WTC11 (cell line): ENCODE results near the gene MMP21. TPM values are rescaled to one million over a fixed set of nuclear protein-coding genes. Genes with fewer than 3 reads are reported as not detected.

Experiments
- ATAC-seq: fragments of 200-7000 bp; cut with Tn5 transposase; 2 replicates; pipeline ENCODE4 v1.10.0; 2021; ENCODE audit warnings: mild to moderate bottlenecking, moderate library complexity
- CTCF ChIA-PET: fragments of 300-600 bp; sonication (Branson Sonifier 250); formaldehyde crosslinking; loops from one replicate; lab custom pipeline; 2021; ENCODE audit warnings: antibody characterized with exemption; lab: Charles Lee
- POLR2A ChIA-PET: fragments of 350-600 bp; sonication (Branson Sonifier 250); formaldehyde crosslinking; loops from one replicate; lab custom pipeline; 2021; ENCODE audit warnings: antibody characterized with exemption; lab: Charles Lee
- DNase-seq: peaks from one replicate; pipeline ENCODE4 v3.0.0; 2021; ENCODE audit warnings: low spot score
- H3K27ac Mint-ChIP-seq: 2 replicates; pipeline ENCODE4 v1.8.0; 2021; ENCODE audit warnings: mixed read lengths
- H3K27me3 Mint-ChIP-seq: 2 replicates; pipeline ENCODE4 v1.8.0; 2021; ENCODE audit warnings: low read depth, mild to moderate bottlenecking, moderate library complexity, mixed read lengths
- H3K36me3 Mint-ChIP-seq: 2 replicates; pipeline ENCODE4 v1.8.0; 2021; ENCODE audit warnings: mixed read lengths
- H3K4me1 Mint-ChIP-seq: 2 replicates; pipeline ENCODE4 v1.8.0; 2022; ENCODE audit warnings: mixed read lengths
- H3K4me3 Mint-ChIP-seq: 2 replicates; pipeline ENCODE4 v1.8.0; 2021; ENCODE audit warnings: mild to moderate bottlenecking, moderate library complexity, mixed read lengths
- H3K9me3 Mint-ChIP-seq: 2 replicates; pipeline ENCODE4 v1.8.0; 2021; ENCODE audit warnings: mixed read lengths
- ETV6 ChIP-seq: sonication (generic); formaldehyde crosslinking; IDR thresholded peaks from 2 replicates; pipeline ENCODE4 v1.8.1; 2022; ENCODE audit warnings: mild to moderate bottlenecking, missing genetic modification reagents
- FOXK1 ChIP-seq: sonication (generic); formaldehyde crosslinking; IDR thresholded peaks from 2 replicates; pipeline ENCODE4 v1.8.0; 2022; ENCODE audit warnings: mild to moderate bottlenecking, moderate library complexity, missing genetic modification reagents
- GABPB1 ChIP-seq: sonication (generic); formaldehyde crosslinking; IDR thresholded peaks from 2 replicates; pipeline ENCODE4 v1.8.1; 2023; ENCODE audit warnings: mild to moderate bottlenecking, missing genetic modification reagents
- JAZF1 ChIP-seq: fragments of 250-450 bp; sonication (Bioruptor Pico); IDR thresholded peaks from 2 replicates; pipeline ENCODE4 v1.9.0; 2021; ENCODE audit warnings: moderate library complexity, mild to moderate bottlenecking, inconsistent platforms
- NFATC4 ChIP-seq: fragments of 250-450 bp; sonication (Bioruptor Pico); IDR thresholded peaks from 2 replicates; pipeline ENCODE4 v1.9.0; 2021; ENCODE audit warnings: mild to moderate bottlenecking
- NFYB ChIP-seq: sonication (generic); formaldehyde crosslinking; conservative IDR thresholded peaks from 2 replicates; pipeline ENCODE4 v1.8.0; 2022; ENCODE audit warnings: low read depth, missing genetic modification reagents
- PRRX2 ChIP-seq: fragments of 250-450 bp; sonication (Bioruptor Pico); IDR thresholded peaks from 2 replicates; pipeline ENCODE4 v1.8.0; 2021; ENCODE audit warnings: mild to moderate bottlenecking
- RELA ChIP-seq: sonication (generic); formaldehyde crosslinking; IDR thresholded peaks from 2 replicates; pipeline ENCODE4 v1.8.1; 2022; ENCODE audit warnings: missing genetic modification reagents, mild to moderate bottlenecking, borderline replicate concordance
- SOX15 ChIP-seq: fragments of 250-450 bp; sonication (Bioruptor Pico); IDR thresholded peaks from 2 replicates; pipeline ENCODE4 v1.9.0; 2021; ENCODE audit warnings: mild to moderate bottlenecking
- SP1 ChIP-seq: sonication (generic); formaldehyde crosslinking; conservative IDR thresholded peaks from 2 replicates; pipeline ENCODE4 v1.8.1; 2022; ENCODE audit warnings: missing genetic modification reagents
- ZNF423 ChIP-seq: fragments of 250-450 bp; sonication (Bioruptor Pico); IDR thresholded peaks from 2 replicates; pipeline ENCODE4 v2.1.2; 2022; ENCODE audit warnings: mild to moderate bottlenecking, moderate library complexity
- total RNA-seq: library from RNA; stranded (reverse); gene quantifications from 3 replicates; pipeline ENCODE4 v1.2.3, GENCODE V29; 2021
- TF ChIP-seq, protein P1 (sequence below): fragments of 200-600 bp; IDR thresholded peaks from 2 replicates; pipeline ENCODE4 v1.8.0; 2022; ENCODE audit warnings: antibody characterized with exemption
- TF ChIP-seq, protein P2 (sequence below): sonication (generic); formaldehyde crosslinking; IDR thresholded peaks from 2 replicates; pipeline ENCODE4 v1.8.1; 2023; ENCODE audit warnings: mild to moderate bottlenecking, missing genetic modification reagents, borderline replicate concordance
- TF ChIP-seq, protein P3 (sequence below): sonication (generic); formaldehyde crosslinking; IDR thresholded peaks from 2 replicates; pipeline ENCODE4 v1.8.0; 2022; ENCODE audit warnings: mild to moderate bottlenecking, missing genetic modification reagents
- TF ChIP-seq, protein P4 (sequence below): fragments of 250-450 bp; sonication (Bioruptor Pico); IDR thresholded peaks from 2 replicates; pipeline ENCODE4 v1.9.0; 2021; ENCODE audit warnings: mild to moderate bottlenecking
- TF ChIP-seq, protein P5 (sequence below): fragments of 250-450 bp; sonication (Bioruptor Pico); conservative IDR thresholded peaks from 2 replicates; pipeline ENCODE4 v1.9.0; 2021; ENCODE audit warnings: mild to moderate bottlenecking
- TF ChIP-seq, protein P6 (sequence below): fragments of 250-450 bp; sonication (Bioruptor Pico); IDR thresholded peaks from 2 replicates; pipeline ENCODE4 v1.9.0; 2021; ENCODE audit warnings: mild to moderate bottlenecking, borderline replicate concordance

Gene MMP21
- total RNA-seq, 1 experiment from 2014 or later = not detected

DNA sequence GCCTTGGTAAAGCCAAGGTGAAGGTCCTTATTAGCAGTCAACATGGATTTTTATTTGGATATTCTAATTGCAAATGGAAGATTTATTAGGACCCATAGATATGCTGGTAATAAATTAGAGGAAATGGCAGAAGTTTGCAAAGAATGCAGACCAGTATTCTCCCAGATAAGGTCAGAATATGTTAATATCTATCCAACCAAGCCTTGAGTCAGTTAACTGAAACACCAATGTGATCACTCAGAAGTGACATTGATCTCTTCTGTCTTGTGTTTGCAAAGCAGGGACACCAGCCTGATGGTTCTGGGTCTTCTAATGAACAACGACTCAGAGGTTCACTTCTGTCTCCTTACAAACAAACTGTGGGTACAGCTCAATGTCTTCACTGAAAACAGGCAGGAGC is 26.0 kb upstream of the MMP21 start (continued):
- TF ChIP-seq, protein P1, sequence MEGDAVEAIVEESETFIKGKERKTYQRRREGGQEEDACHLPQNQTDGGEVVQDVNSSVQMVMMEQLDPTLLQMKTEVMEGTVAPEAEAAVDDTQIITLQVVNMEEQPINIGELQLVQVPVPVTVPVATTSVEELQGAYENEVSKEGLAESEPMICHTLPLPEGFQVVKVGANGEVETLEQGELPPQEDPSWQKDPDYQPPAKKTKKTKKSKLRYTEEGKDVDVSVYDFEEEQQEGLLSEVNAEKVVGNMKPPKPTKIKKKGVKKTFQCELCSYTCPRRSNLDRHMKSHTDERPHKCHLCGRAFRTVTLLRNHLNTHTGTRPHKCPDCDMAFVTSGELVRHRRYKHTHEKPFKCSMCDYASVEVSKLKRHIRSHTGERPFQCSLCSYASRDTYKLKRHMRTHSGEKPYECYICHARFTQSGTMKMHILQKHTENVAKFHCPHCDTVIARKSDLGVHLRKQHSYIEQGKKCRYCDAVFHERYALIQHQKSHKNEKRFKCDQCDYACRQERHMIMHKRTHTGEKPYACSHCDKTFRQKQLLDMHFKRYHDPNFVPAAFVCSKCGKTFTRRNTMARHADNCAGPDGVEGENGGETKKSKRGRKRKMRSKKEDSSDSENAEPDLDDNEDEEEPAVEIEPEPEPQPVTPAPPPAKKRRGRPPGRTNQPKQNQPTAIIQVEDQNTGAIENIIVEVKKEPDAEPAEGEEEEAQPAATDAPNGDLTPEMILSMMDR = no peak
- TF ChIP-seq, protein P2, sequence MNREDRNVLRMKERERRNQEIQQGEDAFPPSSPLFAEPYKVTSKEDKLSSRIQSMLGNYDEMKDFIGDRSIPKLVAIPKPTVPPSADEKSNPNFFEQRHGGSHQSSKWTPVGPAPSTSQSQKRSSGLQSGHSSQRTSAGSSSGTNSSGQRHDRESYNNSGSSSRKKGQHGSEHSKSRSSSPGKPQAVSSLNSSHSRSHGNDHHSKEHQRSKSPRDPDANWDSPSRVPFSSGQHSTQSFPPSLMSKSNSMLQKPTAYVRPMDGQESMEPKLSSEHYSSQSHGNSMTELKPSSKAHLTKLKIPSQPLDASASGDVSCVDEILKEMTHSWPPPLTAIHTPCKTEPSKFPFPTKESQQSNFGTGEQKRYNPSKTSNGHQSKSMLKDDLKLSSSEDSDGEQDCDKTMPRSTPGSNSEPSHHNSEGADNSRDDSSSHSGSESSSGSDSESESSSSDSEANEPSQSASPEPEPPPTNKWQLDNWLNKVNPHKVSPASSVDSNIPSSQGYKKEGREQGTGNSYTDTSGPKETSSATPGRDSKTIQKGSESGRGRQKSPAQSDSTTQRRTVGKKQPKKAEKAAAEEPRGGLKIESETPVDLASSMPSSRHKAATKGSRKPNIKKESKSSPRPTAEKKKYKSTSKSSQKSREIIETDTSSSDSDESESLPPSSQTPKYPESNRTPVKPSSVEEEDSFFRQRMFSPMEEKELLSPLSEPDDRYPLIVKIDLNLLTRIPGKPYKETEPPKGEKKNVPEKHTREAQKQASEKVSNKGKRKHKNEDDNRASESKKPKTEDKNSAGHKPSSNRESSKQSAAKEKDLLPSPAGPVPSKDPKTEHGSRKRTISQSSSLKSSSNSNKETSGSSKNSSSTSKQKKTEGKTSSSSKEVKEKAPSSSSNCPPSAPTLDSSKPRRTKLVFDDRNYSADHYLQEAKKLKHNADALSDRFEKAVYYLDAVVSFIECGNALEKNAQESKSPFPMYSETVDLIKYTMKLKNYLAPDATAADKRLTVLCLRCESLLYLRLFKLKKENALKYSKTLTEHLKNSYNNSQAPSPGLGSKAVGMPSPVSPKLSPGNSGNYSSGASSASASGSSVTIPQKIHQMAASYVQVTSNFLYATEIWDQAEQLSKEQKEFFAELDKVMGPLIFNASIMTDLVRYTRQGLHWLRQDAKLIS = no peak
- no peak for TF ChIP-seq ZNF423 (CRISPR knock-in tag)

DNA sequence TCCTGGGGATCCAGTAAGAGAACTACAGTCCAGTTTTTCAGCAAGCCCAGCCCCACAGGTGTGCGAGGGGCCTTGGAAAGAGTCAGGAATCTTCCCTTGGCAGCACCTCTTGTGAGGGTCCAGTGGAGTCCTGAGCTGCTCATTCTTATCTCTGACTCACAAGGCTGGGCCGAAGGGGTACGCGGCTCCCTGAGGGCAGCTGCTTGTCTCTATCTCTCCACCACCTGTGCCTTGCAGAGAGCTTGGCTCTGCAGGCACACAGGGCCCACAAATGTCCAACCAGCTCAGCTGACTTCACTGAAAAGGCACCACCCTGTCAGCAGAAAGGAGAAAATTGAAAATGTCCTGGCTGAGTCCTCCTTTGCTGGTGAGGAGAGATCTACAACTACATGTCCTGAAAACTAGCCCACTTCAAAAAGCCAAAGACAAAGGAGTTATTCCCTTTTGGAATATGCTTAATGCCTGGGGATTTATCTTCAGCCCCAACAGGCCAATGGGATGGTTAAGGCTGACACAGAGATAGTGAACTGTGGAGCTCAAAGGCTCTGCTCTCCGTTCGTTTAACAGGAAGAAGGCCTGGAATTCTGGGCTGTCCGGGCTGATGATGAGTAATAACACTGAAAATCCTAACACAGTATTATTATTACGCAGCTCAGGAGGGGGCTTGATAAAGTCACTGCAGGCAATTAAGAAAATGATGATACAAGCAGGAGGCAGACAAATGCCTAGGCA is 24.0 kb upstream of the MMP21 start:
- Mint-ChIP-seq H3K27ac (0 out of 2 replicates have a peak overlapping the region, but pooled peaks have one; percentile 13), H3K36me3 (peaks cover 16% of the 10 kb centered on the region; the same call in 1 of the 2 replicates), H3K4me1 (peaks cover 8% of the 10 kb centered on the region), H3K27me3 (no peaks in the 10 kb centered on the region), H3K4me3 (no peak overlapping the region), H3K9me3 (no peaks in the 10 kb centered on the region)
- POLR2A ChIA-PET = no interaction called here
- no peak for ATAC-seq
- CTCF ChIA-PET = no interaction called here
- TF ChIP-seq, protein P3, sequence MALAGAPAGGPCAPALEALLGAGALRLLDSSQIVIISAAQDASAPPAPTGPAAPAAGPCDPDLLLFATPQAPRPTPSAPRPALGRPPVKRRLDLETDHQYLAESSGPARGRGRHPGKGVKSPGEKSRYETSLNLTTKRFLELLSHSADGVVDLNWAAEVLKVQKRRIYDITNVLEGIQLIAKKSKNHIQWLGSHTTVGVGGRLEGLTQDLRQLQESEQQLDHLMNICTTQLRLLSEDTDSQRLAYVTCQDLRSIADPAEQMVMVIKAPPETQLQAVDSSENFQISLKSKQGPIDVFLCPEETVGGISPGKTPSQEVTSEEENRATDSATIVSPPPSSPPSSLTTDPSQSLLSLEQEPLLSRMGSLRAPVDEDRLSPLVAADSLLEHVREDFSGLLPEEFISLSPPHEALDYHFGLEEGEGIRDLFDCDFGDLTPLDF (CRISPR knock-in tag) = no peak
- TF ChIP-seq ETV6 (CRISPR knock-in tag) = no peak
- TF ChIP-seq JAZF1 = no peak
- TF ChIP-seq NFATC4 (CRISPR knock-in tag) = no peak
- TF ChIP-seq RELA = no peak
- DNase-seq = no peak

DNA sequence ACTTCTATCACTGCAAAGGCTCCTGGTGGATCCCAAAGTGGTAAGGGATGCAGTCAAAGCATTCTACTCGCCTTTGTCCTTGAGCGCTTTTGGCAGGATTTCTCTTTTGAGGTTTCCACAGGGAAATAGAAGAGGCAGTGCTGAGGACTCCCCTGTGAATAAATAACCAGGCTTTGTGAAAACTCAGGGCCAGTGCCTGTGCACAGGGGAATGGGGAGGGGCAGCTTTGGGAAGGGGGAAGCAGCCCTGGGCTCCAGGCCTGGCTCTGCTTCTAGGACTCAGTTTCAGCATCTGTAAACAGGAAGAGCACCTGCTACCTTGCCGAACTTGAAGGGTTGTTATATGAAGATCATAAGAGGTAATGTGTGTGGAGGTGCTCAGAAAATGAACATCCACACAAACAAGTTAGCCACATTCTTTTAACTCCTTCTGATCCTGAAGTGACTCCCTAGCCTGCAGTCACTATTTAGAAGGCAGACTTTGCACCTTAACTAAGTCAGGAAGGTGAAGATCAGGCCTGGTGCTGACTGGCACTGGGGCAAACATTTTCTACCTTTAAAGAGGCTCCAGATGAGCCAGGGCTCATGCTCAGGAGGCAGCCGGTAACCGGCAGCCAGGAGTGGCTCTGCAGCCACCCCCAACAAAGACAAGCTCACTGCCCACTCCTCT is 22.5 kb upstream of the MMP21 start:
- no peaks in the 10 kb centered on the region for H3K9me3 Mint-ChIP-seq
- H3K27me3 Mint-ChIP-seq = no peaks in the 10 kb centered on the region
- ChIA-PET POLR2A (no interaction called here), CTCF (no interaction called here)
- H3K4me3 Mint-ChIP-seq = no peak overlapping the region
- no peak for DNase-seq
- no peaks in the 10 kb centered on the region for H3K4me1 Mint-ChIP-seq
- no peak overlapping the region for H3K27ac Mint-ChIP-seq
- ATAC-seq = no peak
- peaks cover 20% of the 10 kb centered on the region for H3K36me3 Mint-ChIP-seq
- TF ChIP-seq, protein P4, sequence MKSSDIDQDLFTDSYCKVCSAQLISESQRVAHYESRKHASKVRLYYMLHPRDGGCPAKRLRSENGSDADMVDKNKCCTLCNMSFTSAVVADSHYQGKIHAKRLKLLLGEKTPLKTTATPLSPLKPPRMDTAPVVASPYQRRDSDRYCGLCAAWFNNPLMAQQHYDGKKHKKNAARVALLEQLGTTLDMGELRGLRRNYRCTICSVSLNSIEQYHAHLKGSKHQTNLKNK (CRISPR knock-in tag) = no peak
- TF ChIP-seq SOX15 (CRISPR knock-in tag) (no peak), NFYB (CRISPR knock-in tag) (no peak), ETV6 (CRISPR knock-in tag) (no peak), PRRX2 (CRISPR knock-in tag) (no peak), FOXK1 (CRISPR knock-in tag) (no peak), GABPB1 (CRISPR knock-in tag) (no peak), SP1 (CRISPR knock-in tag) (no peak)
- TF ChIP-seq, protein P5, sequence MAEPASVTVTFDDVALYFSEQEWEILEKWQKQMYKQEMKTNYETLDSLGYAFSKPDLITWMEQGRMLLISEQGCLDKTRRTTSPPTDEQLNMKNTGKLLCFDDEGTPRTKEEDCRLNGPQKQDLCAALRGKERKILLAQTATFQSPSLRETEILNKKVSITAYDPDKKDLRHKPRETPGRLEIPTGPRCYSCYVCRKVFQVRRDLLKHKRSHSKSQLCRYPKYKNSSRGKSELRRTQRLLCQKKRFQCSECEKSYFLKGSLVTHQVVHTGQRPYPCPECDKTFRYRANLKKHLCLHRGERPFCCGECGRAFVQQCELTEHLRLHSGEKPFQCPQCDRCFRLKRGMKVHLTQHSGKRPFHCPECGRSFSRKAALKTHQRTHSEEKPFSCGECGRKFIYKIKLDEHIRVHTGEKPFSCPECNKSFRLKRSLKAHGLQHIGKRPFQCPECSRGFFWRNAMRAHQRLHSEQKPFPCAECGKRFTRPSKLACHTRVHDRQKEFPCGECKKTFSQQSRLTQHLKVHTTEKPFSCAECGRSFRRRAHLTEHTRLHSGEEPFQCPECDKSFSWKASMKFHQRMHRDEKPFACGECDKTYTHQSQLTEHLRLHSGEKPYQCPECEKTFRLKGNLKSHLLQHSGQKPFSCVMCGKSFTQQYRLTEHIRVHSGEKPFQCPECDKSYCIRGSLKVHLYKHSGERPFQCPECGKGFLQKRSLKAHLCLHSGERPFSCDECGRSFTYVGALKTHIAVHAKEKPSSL (CRISPR knock-in tag) = no peak
- TF ChIP-seq, protein P6, sequence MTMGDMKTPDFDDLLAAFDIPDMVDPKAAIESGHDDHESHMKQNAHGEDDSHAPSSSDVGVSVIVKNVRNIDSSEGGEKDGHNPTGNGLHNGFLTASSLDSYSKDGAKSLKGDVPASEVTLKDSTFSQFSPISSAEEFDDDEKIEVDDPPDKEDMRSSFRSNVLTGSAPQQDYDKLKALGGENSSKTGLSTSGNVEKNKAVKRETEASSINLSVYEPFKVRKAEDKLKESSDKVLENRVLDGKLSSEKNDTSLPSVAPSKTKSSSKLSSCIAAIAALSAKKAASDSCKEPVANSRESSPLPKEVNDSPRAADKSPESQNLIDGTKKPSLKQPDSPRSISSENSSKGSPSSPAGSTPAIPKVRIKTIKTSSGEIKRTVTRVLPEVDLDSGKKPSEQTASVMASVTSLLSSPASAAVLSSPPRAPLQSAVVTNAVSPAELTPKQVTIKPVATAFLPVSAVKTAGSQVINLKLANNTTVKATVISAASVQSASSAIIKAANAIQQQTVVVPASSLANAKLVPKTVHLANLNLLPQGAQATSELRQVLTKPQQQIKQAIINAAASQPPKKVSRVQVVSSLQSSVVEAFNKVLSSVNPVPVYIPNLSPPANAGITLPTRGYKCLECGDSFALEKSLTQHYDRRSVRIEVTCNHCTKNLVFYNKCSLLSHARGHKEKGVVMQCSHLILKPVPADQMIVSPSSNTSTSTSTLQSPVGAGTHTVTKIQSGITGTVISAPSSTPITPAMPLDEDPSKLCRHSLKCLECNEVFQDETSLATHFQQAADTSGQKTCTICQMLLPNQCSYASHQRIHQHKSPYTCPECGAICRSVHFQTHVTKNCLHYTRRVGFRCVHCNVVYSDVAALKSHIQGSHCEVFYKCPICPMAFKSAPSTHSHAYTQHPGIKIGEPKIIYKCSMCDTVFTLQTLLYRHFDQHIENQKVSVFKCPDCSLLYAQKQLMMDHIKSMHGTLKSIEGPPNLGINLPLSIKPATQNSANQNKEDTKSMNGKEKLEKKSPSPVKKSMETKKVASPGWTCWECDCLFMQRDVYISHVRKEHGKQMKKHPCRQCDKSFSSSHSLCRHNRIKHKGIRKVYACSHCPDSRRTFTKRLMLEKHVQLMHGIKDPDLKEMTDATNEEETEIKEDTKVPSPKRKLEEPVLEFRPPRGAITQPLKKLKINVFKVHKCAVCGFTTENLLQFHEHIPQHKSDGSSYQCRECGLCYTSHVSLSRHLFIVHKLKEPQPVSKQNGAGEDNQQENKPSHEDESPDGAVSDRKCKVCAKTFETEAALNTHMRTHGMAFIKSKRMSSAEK (CRISPR knock-in tag) = no peak
